Measurements from ENCODE around the gene TMEM221. TPM values are rescaled to one million over a fixed set of nuclear protein-coding genes. Genes with fewer than 3 reads are reported as not detected.

TMEM221 gene
- total and polyA plus RNA-seq, 10 of the 15 experiments (the other 5 are each of a cell fraction or from before 2014, with no cell fraction given) = 0.04 to 0.24 TPM; not detected in 8

DNA sequence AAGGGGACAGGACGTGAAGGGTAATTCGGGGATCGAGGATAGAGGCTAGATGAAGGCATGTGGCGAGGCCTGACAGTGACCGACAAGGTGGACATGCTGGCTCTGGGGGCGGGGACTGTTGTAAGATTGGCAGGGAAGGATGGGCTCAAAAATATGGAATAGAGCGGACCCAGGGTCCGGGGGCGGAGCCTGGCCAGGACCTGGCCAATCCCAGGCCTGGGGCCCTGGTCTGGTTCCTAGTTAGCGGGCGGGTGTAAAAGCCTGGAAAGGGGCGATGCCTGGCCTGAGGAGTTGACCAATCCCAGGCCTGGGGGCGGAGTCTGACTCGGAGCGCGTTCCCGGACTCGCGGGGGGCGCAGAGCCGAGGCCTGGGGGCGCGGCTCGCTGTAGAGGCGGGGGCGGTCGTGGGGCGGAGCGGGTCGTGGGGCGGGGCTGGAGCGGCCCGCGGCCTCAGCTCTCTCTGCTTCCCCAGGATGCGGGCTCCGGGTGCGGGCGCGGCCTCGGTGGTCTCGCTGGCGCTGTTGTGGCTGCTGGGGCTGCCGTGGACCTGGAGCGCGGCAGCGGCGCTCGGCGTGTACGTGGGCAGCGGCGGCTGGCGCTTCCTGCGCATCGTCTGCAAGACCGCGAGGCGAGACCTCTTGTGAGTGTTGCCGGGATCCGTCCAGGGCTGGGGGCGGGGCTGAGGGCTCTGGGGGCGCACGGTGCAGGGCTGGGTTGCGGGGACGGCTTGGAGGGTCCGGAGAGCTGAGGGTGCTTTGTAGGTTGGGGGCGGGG lies 21.8 kb upstream of the TMEM221 start, which contains the start of gene SLC27A1 (continued):
- TF ChIP-seq BACH1 (IDR thresholded peaks at IDR 0.05; ENCODE audit: borderline replicate concordance) (peak; percentile 84), TCF12 (IDR thresholded peaks at IDR 0.05; ENCODE audit: low read depth, low read length) (no peak), POLR2AphosphoS5 (IDR thresholded peaks at IDR 0.05; ENCODE audit: low read length) (no peak), STAT1 (conservative IDR thresholded peaks at IDR 0.05) (no peak), STAT3 (IDR thresholded peaks at IDR 0.05; ENCODE audit: low read depth, low read length) (no peak), ATF3 (IDR thresholded peaks at IDR 0.05; ENCODE audit: borderline replicate concordance, extremely low read depth, low read depth, low read length) (no peak), NRF1 (conservative IDR thresholded peaks at IDR 0.05; ENCODE audit: low read depth, low read length) (no peak), SRF (IDR thresholded peaks at IDR 0.05; ENCODE audit: low read depth in 2 of 2, low read length in 2 of 2) (0 out of 4 replicates have a peak, but pooled peaks of 1 of the 2 experiments have one; percentile 2), IKZF1 (conservative IDR thresholded peaks at IDR 0.05) (peak; percentile 46), GATAD2B (conservative IDR thresholded peaks at IDR 0.05; ENCODE audit: low read depth) (0 out of 2 replicates have a peak, but pooled peaks have one; percentile 37), CEBPB (IDR thresholded peaks at IDR 0.05; ENCODE audit: borderline replicate concordance in 1 of 2, low read depth in 2 of 2, low read length in 2 of 2) (no peak), NFIC (IDR thresholded peaks at IDR 0.05; ENCODE audit: low read depth, low read length) (no peak), IKZF2 (IDR thresholded peaks at IDR 0.05) (no peak; a peak in 1 of 4 replicates), TBL1XR1 (IDR thresholded peaks at IDR 0.05; ENCODE audit: low read depth, low read length) (no peak), LARP7 (IDR thresholded peaks at IDR 0.05) (peak; percentile 54; the same call in 1 of the 2 replicates), NBN (IDR thresholded peaks at IDR 0.05) (peak; percentile 66; the same call in 1 of the 2 replicates), CHD4 (IDR thresholded peaks at IDR 0.05) (no peak), MEF2B (IDR thresholded peaks at IDR 0.05; ENCODE audit: partially characterized antibody, poor library complexity, severe bottlenecking) (peak; percentile 14), JUNB (IDR thresholded peaks at IDR 0.05) (no peak), EP300 (IDR thresholded peaks at IDR 0.05; ENCODE audit: borderline replicate concordance in 1 of 2, control insufficient read depth in 1 of 2, low read depth in 2 of 2, low read length in 2 of 2) (no peak)
- TF ChIP-seq, protein P1, sequence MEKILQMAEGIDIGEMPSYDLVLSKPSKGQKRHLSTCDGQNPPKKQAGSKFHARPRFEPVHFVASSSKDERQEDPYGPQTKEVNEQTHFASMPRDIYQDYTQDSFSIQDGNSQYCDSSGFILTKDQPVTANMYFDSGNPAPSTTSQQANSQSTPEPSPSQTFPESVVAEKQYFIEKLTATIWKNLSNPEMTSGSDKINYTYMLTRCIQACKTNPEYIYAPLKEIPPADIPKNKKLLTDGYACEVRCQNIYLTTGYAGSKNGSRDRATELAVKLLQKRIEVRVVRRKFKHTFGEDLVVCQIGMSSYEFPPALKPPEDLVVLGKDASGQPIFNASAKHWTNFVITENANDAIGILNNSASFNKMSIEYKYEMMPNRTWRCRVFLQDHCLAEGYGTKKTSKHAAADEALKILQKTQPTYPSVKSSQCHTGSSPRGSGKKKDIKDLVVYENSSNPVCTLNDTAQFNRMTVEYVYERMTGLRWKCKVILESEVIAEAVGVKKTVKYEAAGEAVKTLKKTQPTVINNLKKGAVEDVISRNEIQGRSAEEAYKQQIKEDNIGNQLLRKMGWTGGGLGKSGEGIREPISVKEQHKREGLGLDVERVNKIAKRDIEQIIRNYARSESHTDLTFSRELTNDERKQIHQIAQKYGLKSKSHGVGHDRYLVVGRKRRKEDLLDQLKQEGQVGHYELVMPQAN (conservative IDR thresholded peaks at IDR 0.05) = 0 out of 2 replicates have a peak, but pooled peaks have one; percentile 12
- TF ChIP-seq, protein P2, sequence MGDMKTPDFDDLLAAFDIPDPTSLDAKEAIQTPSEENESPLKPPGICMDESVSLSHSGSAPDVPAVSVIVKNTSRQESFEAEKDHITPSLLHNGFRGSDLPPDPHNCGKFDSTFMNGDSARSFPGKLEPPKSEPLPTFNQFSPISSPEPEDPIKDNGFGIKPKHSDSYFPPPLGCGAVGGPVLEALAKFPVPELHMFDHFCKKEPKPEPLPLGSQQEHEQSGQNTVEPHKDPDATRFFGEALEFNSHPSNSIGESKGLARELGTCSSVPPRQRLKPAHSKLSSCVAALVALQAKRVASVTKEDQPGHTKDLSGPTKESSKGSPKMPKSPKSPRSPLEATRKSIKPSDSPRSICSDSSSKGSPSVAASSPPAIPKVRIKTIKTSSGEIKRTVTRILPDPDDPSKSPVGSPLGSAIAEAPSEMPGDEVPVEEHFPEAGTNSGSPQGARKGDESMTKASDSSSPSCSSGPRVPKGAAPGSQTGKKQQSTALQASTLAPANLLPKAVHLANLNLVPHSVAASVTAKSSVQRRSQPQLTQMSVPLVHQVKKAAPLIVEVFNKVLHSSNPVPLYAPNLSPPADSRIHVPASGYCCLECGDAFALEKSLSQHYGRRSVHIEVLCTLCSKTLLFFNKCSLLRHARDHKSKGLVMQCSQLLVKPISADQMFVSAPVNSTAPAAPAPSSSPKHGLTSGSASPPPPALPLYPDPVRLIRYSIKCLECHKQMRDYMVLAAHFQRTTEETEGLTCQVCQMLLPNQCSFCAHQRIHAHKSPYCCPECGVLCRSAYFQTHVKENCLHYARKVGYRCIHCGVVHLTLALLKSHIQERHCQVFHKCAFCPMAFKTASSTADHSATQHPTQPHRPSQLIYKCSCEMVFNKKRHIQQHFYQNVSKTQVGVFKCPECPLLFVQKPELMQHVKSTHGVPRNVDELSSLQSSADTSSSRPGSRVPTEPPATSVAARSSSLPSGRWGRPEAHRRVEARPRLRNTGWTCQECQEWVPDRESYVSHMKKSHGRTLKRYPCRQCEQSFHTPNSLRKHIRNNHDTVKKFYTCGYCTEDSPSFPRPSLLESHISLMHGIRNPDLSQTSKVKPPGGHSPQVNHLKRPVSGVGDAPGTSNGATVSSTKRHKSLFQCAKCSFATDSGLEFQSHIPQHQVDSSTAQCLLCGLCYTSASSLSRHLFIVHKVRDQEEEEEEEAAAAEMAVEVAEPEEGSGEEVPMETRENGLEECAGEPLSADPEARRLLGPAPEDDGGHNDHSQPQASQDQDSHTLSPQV (IDR thresholded peaks at IDR 0.05) = no peak
- TF ChIP-seq, protein P3, sequence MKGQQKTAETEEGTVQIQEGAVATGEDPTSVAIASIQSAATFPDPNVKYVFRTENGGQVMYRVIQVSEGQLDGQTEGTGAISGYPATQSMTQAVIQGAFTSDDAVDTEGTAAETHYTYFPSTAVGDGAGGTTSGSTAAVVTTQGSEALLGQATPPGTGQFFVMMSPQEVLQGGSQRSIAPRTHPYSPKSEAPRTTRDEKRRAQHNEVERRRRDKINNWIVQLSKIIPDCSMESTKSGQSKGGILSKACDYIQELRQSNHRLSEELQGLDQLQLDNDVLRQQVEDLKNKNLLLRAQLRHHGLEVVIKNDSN (IDR thresholded peaks at IDR 0.05; ENCODE audit: borderline replicate concordance, extremely low read length, insufficient read depth, low read depth, low read length) = no peak
